ENCODE results near the gene SELENOM.
"Not testable (repeated sequence)": the region's sequence is repeated elsewhere in the genome, so short reads cannot be mapped to it uniquely, and the experiment has no call there.

SELENOM gene

DNA sequence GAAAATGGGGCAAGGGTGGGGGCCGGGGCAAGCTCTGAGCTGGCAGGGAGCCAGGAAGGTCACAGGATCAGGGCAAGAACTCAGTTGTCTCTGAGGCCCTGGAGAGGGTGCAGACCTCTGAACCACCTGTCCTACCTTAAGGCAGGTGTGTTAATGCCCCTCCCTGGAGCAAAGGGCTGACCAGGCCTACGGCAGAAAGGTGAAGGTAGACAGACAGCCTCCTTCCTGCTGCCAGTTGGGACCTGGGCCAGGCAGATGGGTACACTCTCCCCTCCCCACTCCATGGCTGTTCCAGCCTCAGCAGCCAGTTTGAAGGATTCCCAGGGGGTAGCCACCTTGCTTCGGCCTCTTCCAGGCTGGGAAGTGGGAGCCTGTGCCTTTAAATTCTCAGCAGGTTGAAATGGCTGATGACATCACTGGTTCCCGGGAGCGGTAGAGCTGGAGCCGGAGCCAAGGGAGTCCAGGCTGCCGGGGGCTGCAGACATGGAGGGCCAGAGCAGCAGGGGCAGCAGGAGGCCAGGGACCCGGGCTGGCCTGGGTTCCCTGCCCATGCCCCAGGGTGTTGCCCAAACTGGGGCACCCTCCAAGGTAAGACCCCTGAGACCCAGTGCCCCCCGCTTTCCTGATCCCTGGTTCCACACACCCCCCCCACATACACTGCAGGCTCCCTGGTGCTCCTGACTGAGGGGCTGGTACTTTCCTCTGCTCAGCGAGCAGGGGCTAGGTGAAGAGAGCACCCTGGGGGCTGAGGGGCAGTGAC, 15.3 kb upstream of the SELENOM start, which contains the start of gene INPP5J:
Gene INPP5J, plus strand, starts transcription at position 435 of the 760 bp plus-strand sequence. Its CDS starts 49 bp downstream, at position 484.
- Mint-ChIP-seq H3K27ac (no peak within 1 kb of the TSS), H3K27me3 (no peaks in the 10 kb centered on the region), H3K9me3 (no peaks in the 10 kb centered on the region), H3K4me3 (no peak within 1 kb of the TSS), H3K36me3 (no peaks in the 10 kb centered on the region), H3K4me1 (no peaks in the 10 kb centered on the region)

DNA sequence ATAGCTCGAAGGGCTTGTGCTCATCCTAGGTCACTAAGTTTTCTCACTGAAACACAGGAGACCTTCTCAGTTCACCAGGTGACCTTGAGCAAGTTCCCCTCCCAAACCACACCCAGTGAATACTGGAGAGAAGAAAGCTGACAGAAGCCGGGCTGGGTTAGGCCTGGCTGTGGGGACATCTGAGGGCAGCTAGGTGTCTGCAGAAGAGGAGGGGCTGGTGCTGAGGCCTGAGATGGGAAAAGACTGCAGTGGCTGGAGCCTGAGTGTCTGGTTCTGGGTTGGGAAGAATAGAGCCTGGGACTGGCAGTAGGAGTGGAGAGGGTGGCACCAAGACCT, 14.8 kb upstream of the SELENOM start:
- Mint-ChIP-seq H3K9me3 (no peaks in the 10 kb centered on the region), H3K27me3 (no peaks in the 10 kb centered on the region), H3K4me1 (no peaks in the 10 kb centered on the region), H3K36me3 (no peaks in the 10 kb centered on the region), H3K4me3 (no peak overlapping the region), H3K27ac (no peak overlapping the region)

DNA sequence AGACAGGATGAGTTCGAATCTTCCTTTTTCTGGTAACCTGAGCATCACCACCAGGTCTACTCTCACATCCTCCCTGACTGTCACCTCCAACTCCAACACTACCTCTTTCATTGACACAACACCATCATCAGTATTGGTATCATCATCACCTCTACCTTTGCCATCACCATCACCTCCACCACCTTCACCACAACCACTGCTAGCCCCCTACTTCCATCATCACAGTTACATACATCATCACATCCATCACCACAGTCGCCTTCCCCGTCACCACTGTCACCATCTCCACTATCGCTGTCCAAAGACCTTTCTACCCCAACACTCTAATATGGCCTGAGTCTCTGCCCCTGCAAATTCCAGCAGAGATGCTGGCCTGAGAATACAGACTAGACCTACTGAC, 14.0 kb upstream of the SELENOM start:
- no peak overlapping the region for H3K4me3 Mint-ChIP-seq
- H3K9me3 Mint-ChIP-seq, result no peaks in the 10 kb centered on the region
- H3K4me1 Mint-ChIP-seq, result no peaks in the 10 kb centered on the region
- H3K36me3 Mint-ChIP-seq, result no peaks in the 10 kb centered on the region
- H3K27me3 Mint-ChIP-seq, result no peaks in the 10 kb centered on the region
- no peak overlapping the region for H3K27ac Mint-ChIP-seq

DNA sequence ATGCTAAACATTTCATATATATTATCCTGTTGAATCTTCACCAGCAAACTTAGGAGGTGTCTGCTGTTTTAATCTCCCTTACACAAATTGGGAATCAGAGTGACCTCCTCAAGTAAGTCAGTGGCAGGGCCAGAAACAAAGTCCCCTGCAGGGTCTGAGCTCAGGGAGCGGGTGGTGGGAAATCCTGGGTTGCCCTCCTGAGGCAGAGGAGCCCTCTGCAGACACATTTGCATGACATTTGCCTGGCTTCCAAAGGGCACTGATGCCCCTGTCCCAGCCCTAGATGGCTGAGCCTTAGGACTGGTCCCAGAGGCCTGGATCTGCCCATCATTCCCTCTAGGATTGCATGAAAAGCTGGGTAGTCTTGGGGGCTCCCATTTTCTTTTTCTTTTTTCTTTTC, 13.3 kb upstream of the SELENOM start:
- Mint-ChIP-seq H3K4me1 (no peaks in the 10 kb centered on the region), H3K4me3 (no peak overlapping the region), H3K27me3 (no peaks in the 10 kb centered on the region)

DNA sequence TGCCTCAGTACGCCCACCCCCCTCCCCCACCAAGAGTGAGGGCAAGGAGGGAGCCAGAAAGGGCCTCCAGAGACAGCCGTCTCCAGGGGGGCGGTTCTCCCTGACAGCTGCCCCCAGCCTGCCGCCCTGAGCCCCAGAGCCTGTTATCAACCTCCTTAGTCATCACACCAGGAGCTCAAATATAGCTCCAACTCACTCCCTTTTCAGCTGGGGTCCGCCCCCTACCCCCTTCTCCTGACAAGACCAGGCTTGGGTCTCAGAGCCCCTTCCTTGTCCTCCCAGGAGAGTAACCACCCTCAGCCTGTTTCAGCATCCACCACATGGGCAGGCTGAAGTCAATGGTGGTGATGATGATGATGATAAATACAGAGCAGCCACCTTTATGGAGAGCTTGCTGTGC, 12.9 kb upstream of the SELENOM start:
- no peaks in the 10 kb centered on the region for H3K27me3 Mint-ChIP-seq
- no peaks in the 10 kb centered on the region for H3K4me1 Mint-ChIP-seq
- H3K27ac Mint-ChIP-seq, result no peak overlapping the region
- no peak overlapping the region for H3K4me3 Mint-ChIP-seq
- H3K36me3 Mint-ChIP-seq, result no peaks in the 10 kb centered on the region
- no peaks in the 10 kb centered on the region for H3K9me3 Mint-ChIP-seq

More for the DNA sequence above, 13.3 kb upstream of the SELENOM start:
- Mint-ChIP-seq H3K27ac (no peak overlapping the region), H3K36me3 (no peaks in the 10 kb centered on the region), H3K9me3 (no peaks in the 10 kb centered on the region)

DNA sequence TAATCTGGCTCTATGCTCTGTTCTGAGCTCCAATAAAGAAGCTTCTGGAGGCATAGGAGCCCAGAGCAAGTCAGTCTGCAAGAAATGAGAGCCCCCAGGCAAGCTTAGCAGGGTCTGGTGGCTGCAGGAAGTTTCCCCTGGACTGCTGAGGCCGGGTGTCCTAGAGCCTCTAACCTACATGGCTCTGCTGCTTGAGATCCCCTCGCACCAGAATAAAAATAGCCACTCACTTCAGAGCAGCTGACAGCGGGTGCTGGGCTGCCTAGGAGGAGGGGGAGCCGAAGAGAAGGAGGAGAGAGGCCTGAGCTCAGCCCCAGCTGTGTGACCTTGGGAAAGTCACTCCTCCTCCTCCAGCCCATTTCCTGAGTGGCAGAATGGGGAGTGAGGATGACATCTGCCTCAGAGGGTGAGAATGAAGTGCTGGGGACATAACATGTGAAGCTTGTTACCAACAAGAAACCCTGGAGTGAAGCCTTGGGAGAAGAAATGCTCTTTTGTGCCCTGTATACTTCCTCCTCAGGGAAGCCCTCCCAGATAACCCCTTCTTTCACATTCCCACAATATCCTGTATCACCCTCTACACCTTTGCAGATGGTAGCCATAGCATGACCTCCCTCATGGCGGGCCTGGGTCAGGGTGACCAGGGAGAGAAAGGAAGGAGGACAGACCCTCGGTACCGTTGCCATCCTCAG, 11.8 kb upstream of the SELENOM start:
- no peak overlapping the region for H3K27ac Mint-ChIP-seq
- no peak overlapping the region for H3K4me3 Mint-ChIP-seq
- H3K4me1 Mint-ChIP-seq, result no peaks in the 10 kb centered on the region
- H3K36me3 Mint-ChIP-seq, result no peaks in the 10 kb centered on the region
- no peaks in the 10 kb centered on the region for H3K9me3 Mint-ChIP-seq
- H3K27me3 Mint-ChIP-seq, result no peaks in the 10 kb centered on the region

DNA sequence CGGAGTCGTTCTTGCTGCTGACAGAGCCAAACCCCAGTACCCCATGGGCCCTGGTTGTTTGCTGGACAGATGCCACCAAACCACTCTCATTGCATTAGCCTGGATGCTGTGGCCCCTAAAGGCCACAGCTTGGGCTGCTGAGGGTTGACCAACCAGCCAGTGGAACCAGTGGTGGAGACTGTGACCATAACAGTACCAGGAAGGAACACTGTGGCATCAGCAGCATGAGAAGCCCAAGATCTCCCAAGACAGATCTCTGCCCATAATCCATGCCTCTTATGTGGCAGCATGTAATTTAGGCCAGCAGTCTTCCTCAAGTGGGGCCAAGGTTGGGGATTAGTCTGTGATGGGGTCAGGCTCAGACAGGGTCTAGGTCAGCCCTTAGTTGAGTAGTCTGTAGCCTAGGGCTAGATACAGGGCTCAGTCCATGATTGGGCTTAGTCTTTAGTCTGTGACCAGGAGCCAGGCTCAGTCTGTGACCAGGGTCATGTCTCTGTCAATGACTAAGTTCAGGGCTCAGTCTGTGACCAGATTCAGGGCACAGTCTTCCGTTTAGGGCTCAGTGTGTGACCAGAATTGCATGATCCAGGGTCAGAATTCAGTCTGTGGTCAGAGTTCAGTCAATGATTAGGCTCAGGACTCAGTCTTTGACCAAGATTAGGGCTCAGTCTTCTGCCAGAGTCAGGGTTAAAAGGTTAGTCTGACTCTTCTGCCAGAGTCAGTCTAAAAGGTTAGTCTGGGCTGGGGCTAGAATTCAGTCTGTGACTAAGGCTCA, 10.9 kb upstream of the SELENOM start:
- H3K27me3 Mint-ChIP-seq, result no peaks in the 10 kb centered on the region
- no peaks in the 10 kb centered on the region for H3K36me3 Mint-ChIP-seq
- H3K4me3 Mint-ChIP-seq, result no peak overlapping the region
- H3K9me3 Mint-ChIP-seq, result no peaks in the 10 kb centered on the region
- H3K27ac Mint-ChIP-seq, result peak overlapping the region; percentile 8
- H3K4me1 Mint-ChIP-seq, result no peaks in the 10 kb centered on the region

DNA sequence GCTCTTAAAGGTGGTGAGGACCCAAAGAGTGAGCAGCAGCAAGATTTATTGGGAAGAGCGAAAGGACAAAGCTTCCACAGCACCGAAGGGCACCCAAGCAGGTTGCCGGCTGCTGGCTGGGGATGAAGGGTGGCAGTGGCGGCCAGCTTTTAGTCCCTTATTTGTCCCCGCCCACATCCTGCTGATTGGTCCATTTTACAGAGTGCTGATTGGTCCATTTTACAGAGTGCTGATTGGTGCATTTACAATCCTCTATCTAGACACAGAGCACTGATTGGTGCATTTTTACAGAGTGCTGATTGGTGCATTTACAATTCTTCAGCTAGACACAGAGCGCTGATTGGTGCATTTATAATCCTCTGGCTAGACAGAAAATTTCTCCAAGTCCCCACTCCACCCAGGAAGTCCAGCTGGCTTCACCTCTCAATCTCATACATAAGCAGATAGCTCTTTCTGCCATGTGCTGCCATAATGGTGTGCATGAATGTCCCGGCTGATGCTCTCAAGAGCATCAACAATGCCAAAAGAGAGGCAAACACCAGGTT, 5.3 kb upstream of the SELENOM start:
- not testable (repeated sequence) for H3K9me3 Mint-ChIP-seq, H3K4me3 Mint-ChIP-seq, H3K27ac Mint-ChIP-seq, H3K36me3 Mint-ChIP-seq, H3K4me1 Mint-ChIP-seq, H3K27me3 Mint-ChIP-seq

DNA sequence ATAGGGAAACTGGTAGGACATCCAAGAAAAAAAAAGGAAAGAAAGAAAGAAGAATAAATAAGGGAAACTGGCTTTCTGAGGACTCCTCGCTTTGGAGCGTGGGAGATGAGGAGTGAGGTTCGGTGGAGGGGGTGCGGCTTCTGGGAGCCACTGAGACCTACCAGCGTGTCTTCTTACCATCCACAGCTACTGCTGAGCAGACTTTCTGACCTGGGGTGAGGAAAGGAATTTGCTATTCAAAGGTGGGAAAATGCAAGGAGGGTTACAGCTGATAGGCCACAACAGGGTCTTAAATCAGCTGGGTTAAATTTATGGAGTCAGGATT, 488 bp upstream of the SELENOM start:
- H3K27me3 Mint-ChIP-seq, result no peaks in the 10 kb centered on the region
- H3K4me3 Mint-ChIP-seq, result peak overlapping the region; percentile 99
- H3K36me3 Mint-ChIP-seq, result no peaks in the 10 kb centered on the region
- H3K27ac Mint-ChIP-seq, result peak overlapping the region; percentile 7
- H3K9me3 Mint-ChIP-seq, result no peaks in the 10 kb centered on the region
- peaks cover 23% of the 10 kb centered on the region for H3K4me1 Mint-ChIP-seq

DNA sequence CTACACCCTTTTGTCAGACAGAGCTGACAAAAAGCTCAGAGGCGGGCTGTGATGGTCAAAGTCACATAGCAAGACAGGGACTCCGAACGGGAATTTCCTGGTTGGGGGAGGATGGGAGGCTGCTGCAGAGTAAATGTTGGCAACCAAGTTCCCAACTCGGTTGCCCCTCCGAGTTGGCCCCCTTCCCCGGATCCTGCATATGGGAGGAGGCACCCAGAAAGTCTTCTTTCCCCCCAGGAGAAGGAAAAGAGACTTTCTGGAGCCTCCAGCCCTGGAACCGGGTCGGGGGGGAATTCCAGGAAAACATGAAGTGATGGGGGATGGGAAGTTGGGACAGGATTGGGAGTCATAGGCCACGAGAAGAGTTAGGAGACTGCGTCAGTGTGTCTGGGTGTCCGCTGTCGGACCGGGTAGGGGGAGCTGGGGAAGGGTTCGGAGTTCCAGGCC, 614 bp downstream of the SELENOM start:
- peak overlapping the region; percentile 99 for H3K4me3 Mint-ChIP-seq
- H3K27me3 Mint-ChIP-seq, result no peaks in the 10 kb centered on the region
- H3K4me1 Mint-ChIP-seq, result peaks cover 23% of the 10 kb centered on the region
- H3K36me3 Mint-ChIP-seq, result no peaks in the 10 kb centered on the region
- no peaks in the 10 kb centered on the region for H3K9me3 Mint-ChIP-seq
- H3K27ac Mint-ChIP-seq, result peak overlapping the region; percentile 62

DNA sequence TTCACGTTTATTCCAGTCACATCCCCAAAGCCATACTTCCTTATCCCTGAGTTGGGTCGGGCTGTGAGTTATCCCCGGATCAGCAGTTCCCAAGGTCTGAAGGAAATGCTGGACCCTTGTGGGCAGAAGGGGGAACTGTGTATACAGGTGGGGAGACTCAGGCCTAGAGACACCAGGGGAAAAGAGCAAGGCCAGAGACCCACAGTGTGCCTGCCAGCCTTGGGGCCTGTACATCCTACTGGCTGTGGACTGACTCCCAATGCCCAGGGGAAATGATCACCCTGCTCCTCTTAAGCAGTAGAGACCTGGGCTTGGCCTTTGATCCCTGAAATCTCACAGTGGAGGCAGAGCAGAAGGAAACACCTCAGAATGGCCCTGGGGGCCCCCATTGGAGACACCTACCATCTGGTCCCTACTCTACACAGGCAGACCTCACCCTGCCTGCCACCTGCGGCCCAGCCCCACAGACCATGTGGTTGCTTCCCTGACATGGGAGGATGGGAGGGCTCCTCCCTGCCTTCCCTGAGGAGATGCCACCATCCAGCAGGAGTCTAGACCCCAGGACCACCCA, 1.3 kb downstream of the SELENOM start:
- no peaks in the 10 kb centered on the region for H3K36me3 Mint-ChIP-seq
- H3K27me3 Mint-ChIP-seq, result no peaks in the 10 kb centered on the region
- peak overlapping the region; percentile 17 for H3K27ac Mint-ChIP-seq
- peak overlapping the region; percentile 99 for H3K4me3 Mint-ChIP-seq
- H3K4me1 Mint-ChIP-seq, result peaks cover 23% of the 10 kb centered on the region
- H3K9me3 Mint-ChIP-seq, result no peaks in the 10 kb centered on the region

DNA sequence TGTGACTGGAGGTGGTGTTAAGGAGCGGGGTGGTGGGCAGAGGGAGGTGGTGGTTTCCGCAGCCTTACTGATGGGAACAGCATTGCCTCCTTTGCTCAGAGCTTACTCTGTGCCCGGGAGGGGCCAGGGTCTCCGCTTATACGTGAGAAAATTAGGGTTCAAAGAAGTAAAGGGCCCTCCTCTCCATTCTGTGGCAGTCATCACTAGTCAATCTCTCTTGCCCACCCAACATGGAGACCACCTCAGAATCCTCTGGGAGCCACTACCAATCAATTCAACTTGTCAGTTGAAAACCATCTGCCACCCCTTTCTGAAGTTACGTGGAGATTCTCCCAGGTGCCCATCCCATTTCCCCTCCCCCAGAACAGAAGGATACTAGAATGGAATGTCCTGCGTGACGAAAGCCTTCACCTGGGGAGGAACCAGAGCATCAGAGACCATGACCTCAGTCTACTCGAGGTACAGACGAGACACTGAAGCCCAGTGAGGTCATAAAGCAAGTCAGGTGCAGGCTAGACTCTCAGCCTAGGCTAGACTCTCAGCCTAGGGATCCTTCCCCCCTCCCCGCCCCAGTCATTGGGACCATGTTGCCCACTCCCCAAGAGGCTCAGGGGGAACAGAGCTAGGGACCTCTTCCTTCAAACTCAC, 2.0 kb downstream of the SELENOM start:
- Mint-ChIP-seq H3K27me3 (no peaks in the 10 kb centered on the region), H3K4me1 (peaks cover 23% of the 10 kb centered on the region), H3K9me3 (no peaks in the 10 kb centered on the region), H3K27ac (peak overlapping the region; percentile 31), H3K4me3 (no peak overlapping the region), H3K36me3 (no peaks in the 10 kb centered on the region)

DNA sequence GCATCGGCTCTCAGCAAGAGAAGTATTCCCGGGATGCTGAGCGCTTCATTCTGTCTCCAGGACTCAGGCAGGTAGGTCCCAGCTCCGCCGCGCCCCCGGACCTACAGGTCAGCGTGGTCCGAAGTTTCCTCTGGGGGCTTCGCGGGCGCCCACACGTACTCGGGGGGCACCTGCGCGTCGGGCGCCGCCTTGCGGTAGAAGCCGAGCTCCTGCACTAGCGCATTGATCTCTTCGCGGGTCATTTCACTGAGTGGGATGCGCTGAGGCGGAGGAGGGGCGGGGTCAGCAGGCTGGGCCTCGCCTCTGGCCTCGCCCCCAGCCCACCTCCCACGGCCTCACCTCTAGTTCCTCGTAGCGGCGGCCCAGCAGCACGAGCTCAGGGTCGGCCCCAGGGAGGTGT, 2.5 kb downstream of the SELENOM start:
- Mint-ChIP-seq H3K27ac (no peak overlapping the region), H3K4me3 (no peak overlapping the region), H3K4me1 (peaks cover 23% of the 10 kb centered on the region), H3K36me3 (no peaks in the 10 kb centered on the region), H3K9me3 (no peaks in the 10 kb centered on the region), H3K27me3 (no peaks in the 10 kb centered on the region)

DNA sequence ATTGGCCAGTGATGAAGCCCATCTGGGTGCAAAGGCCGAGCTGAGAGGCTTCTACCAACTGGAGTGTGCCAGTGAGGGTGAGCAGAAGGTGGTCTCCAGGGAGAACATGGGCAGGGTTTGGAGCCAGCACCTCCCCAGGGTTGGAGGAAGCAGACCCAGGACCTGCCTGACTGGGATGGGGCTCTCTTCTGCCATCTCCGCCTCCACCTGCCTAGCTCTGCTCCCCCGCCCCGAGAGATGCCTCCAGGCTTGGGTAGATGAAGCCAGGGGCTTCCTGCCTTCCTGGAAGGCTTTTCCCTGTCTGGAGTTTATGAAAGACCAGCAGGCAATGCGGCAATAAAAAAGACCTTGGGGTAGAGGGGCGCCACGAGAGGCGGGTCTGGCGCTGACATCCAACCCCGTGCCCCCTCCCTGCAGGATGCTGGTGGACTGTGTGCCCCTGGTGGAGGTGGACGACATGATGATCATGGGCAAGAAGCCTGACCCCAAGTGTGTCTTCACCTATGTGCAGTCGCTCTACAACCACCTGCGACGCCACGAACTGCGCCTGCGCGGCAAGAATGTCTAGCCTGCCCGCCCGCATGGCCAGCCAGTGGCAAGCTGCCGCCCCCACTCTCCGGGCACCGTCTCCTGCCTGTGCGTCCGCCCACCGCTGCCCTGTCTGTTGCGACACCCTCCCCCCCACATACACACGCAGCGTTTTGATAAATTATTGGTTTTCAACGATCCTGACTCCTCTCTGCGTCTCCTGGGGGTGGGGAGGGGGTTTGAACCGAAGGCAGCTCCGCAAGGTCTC, 3.3 kb downstream of the SELENOM start:
- Mint-ChIP-seq H3K36me3 (no peaks in the 10 kb centered on the region), H3K9me3 (no peaks in the 10 kb centered on the region), H3K4me3 (no peak overlapping the region), H3K4me1 (peaks cover 23% of the 10 kb centered on the region), H3K27ac (peak overlapping the region; percentile 6), H3K27me3 (no peaks in the 10 kb centered on the region)
